HG02610 (cell line): ENCODE measurements around the gene ARFGEF3.

ENCODE experiments used
- ATAC-seq: cut with Tn5 transposase; IDR thresholded peaks from one replicate; pipeline ENCODE4 v1.9.1; 2021; ENCODE audit warnings: mild to moderate bottlenecking, moderate library complexity; ENCODE audit not compliant: unreplicated experiment

ARFGEF3 gene

DNA sequence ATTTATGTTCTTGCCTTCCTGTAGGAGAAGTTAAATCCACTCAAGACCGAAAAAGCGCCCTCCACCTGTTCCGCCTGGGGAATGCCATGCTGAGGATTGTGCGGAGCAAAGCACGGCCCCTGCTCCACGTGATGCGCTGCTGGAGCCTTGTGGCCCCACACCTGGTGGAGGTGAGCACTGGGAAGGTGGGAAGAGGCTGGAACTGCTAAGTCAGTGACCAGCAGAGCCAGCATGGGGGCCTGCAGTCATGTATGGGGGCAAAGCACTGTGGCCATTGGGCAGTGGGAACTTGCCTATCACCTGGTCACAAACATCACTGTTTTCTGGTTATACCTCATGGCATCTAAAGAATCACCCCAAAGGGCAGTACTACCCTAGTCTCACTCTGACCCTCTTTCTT is 135.0 kb downstream of the ARFGEF3 start:
- ATAC-seq, result no peak

DNA sequence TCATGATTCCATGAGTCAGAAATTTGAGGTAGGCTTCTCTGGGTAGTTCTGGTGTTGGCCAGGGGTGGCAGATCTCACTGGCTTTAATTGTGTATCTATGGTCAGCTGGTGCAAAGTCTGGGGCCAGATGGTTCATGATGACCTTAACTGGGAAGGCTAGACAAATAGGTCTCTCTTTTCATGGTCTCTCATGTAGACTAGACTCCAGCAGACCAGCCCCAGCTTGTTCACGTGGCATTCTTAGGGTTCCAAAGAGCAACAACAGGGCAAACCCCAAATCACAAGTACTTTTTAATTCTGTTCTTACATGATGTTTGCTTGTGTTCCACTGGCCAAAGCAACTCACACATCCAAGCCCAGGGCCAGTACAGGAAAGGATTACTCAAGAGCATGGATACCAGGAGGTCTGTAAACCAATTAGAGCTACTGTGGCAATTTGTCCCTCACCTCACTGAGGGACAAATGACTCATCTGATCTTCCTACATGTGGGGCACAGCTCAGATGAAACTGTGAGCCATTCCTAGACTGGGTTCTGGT is 136.1 kb downstream of the ARFGEF3 start:
- no peak for ATAC-seq

- no peak for ATAC-seq
Observed at GRCh38 chr6:138300469-138300868, 138.7 kb downstream of the ARFGEF3 start.

GRCh38 chr6:138302554-138302953 is 140.8 kb downstream of the ARFGEF3 start:
- ATAC-seq, result no peak

GRCh38 chr6:138307352-138307751 is 145.6 kb downstream of the ARFGEF3 start:
- ATAC-seq, result no peak

DNA sequence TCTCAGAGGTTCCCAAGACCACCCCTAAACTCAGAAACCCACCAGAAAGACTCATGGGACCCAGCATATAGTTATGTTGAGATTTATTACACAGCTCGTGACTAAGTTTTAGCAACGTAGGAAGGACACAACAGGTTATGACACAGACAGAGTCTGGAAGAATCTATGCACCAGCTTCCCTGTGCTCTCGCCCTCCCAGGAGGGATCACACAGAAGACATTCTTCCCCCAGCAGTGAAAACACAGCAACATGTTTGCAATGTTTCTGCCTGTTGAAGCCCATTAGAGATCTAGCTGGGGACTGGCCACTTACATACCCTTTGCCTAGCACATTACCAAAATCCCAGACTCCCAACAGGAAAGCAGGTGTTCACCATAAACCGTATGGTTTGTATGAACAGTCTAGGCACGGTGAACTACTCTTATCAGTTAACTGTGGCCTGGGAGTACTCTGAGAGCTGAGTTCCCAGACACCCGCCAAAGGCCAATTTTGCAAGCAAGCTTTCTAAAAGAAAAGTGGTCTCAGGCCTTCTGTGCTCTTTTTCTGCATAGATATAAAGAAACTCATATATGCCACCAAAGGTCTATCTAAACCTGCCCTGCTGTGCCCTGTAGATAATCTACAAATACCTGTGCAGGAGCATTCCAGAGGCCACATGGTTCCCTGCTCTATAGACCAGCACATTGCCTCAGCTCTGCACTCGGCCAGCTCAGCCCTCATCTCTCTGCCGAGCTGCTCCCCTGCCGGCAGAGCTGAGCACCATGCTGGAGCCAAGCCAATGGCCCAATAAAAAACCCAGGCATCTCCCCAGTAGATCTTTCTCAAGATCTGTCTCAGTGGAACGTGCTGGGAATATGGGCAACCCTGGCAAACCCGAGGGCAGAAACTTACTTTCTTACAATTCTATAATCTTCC is 146.3 kb downstream of the ARFGEF3 start:
- ATAC-seq, result no peak

- no peak for ATAC-seq
Observed at GRCh38 chr6:138308731-138309110, 147.0 kb downstream of the ARFGEF3 start.

GRCh38 chr6:138309695-138310094 is 148.0 kb downstream of the ARFGEF3 start:
- ATAC-seq, result no peak

- no peak for ATAC-seq
Observed at GRCh38 chr6:138310294-138310693, 148.6 kb downstream of the ARFGEF3 start.

- no peak for ATAC-seq
Observed at GRCh38 chr6:138310821-138311220, 149.1 kb downstream of the ARFGEF3 start.

GRCh38 chr6:138311268-138311667 is 149.5 kb downstream of the ARFGEF3 start:
- no peak for ATAC-seq

GRCh38 chr6:138318741-138319375 is 157.1 kb downstream of the ARFGEF3 start:
- no peak for ATAC-seq

- no peak for ATAC-seq
Observed at GRCh38 chr6:138321934-138322333, 160.2 kb downstream of the ARFGEF3 start.

DNA sequence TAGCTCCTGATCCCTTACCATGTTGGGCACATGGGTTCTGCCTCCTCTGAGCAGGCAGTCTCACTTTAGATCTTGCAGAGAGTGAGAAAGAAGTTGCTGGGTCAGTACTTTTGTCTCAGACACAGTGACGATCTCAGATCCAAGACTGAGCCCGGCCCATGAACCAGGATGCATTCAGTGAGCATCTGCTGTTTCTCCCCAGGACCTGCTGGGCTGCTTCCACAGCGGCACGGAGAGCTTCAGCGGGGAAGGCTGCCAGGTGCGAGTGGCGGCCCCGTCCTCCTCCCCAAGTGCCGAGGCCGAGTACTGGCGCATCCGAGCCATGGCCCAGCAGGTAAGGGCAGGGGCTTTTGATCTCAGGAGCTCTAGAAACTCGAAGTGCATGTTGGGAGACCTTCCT is 162.1 kb downstream of the ARFGEF3 start:
- ATAC-seq, result no peak

DNA sequence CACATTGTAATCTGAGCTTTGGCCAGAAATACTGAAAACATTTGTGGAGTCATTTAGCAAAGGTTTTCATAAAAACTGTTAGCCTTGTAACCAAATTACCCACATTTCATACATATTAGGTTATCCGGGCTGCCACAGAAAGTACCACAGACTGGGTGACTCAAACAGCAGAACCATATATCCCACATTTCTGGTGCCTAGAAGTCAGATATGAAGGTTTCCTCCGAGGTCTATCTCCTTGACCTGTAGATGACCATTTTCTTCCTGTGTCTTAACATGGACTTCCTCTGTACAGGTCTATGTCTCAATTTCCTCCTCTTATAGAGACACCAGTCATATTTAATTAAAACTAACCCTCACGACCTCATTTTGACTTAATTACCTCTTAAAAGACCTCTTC is 166.5 kb downstream of the ARFGEF3 start:
- ATAC-seq, result no peak

DNA sequence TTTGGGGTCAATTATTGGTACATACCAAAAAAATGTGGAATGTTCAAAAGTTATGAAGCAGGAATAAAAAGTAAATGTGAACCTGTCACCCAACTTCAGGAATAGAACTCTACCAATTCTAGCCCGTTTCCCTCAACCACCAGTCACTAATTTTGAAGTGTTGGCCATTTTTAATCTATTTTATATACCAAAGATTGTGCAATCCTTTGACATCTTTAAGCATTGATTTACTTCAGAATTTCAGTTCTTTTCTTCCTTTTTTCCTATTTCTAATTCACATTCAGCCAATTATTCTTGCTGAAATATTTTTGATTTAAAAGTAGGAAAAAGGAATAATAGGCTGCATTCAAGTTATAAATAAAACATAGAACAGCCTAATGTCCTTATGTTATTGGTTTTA is 169.0 kb downstream of the ARFGEF3 start:
- no peak for ATAC-seq

GRCh38 chr6:138331444-138331843 is 169.7 kb downstream of the ARFGEF3 start:
- no peak for ATAC-seq

DNA sequence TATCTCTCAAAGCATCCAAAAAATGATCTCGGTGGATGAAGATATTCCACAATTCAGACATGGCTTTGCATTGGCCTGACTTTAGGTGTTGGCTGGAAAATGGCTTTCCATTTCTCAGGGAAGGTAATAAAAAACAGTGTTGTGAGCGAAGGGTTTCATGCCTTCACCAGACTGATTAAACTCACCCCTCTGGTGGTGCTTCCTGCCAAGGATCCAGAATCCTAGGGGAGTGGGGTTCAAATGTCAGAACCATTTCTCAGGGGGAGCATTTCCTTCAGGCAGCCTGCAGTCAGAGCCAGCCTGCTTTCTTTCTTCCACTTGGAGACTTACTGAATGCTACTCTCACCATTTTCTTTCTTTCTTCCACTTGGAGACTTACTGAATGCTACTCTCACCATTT is 170.2 kb downstream of the ARFGEF3 start:
- ATAC-seq, result no peak

DNA sequence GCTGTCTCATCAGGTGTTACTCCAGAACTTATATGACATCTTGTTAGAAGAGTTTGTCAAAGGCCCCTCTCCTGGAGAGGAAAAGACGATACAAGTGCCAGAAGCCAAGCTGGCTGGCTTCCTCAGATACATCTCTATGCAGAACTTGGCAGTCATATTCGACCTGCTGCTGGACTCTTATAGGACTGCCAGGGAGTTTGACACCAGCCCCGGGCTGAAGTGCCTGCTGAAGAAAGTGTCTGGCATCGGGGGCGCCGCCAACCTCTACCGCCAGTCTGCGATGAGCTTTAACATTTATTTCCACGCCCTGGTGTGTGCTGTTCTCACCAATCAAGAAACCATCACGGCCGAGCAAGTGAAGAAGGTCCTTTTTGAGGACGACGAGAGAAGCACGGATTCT is 172.3 kb downstream of the ARFGEF3 start:
- no peak for ATAC-seq

- no peak for ATAC-seq
Observed at GRCh38 chr6:138334963-138335362, 173.2 kb downstream of the ARFGEF3 start.

GRCh38 chr6:138336221-138336620 is 174.5 kb downstream of the ARFGEF3 start:
- ATAC-seq, result no peak

DNA sequence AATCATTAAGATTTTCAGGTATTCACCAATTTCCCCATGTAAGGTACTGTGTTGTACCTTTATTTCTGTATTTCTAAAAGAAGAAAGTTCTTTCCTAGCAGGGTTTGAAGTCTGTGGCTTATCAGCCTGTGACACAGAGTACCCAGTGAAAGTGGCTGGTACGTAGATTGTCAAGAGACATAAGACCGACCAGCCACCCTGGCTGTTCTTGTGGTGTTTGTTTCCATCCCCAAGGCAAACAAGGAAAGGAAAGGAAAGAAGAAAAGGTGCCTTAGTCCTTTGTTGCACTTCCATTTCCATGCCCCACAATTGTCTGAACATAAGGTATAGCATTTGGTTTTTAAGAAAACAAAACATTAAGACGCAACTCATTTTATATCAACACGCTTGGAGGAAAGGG is 175.3 kb downstream of the ARFGEF3 start:
- no peak for ATAC-seq
